WI38 (cell line): ENCODE measurements around the gene OLA1.

Experiments used
- H3K4me3 ChIP-seq: 2 replicates; pipeline ENCODE4 v1.5.1; 2011; ENCODE audit warnings: low read depth, mild to moderate bottlenecking, control low read depth, low read length
- CTCF ChIP-seq: IDR thresholded peaks from 2 replicates; pipeline ENCODE4 v1.5.1; 2012; ENCODE audit warnings: low read depth, mild to moderate bottlenecking, control low read depth, low read length

The OLA1 gene

GRCh38 chr2:174031226-174031625 lies 217.1 kb downstream of the OLA1 start:
- no peak for TF ChIP-seq CTCF
- no peak overlapping the region for H3K4me3 ChIP-seq

- TF ChIP-seq CTCF = no peak
Measured at GRCh38 chr2:174028935-174029334, 219.4 kb downstream of the OLA1 start.

GRCh38 chr2:174027956-174028355 lies 220.4 kb downstream of the OLA1 start:
- no peak overlapping the region for H3K4me3 ChIP-seq
- no peak for TF ChIP-seq CTCF

More at GRCh38 chr2:174028935-174029334, 219.4 kb downstream of the OLA1 start:
- no peak overlapping the region for H3K4me3 ChIP-seq

- TF ChIP-seq CTCF = no peak
- no peak overlapping the region for H3K4me3 ChIP-seq
Measured at GRCh38 chr2:174026122-174026845, 222.0 kb downstream of the OLA1 start.

GRCh38 chr2:174025271-174026121 lies 222.8 kb downstream of the OLA1 start:
- TF ChIP-seq CTCF = no peak
- H3K4me3 ChIP-seq = no peak overlapping the region

- no peak overlapping the region for H3K4me3 ChIP-seq
- no peak for TF ChIP-seq CTCF
Measured at GRCh38 chr2:174024524-174025270, 223.6 kb downstream of the OLA1 start.
